Stimulated activated CD4-positive, alpha-beta T cell treated with anti-CD3 and anti-CD28 coated beads, Interleukin-12 subunit alpha, Interleukin-12 subunit beta, amount 100 ng/mL, for 48 hours (primary cell): ENCODE measurements around the gene SLU7.
A peak's percentile ranks its signal among the peaks of the same experiment; 100 is the strongest.

Experiments
- DNase-seq, 3 donors: peaks; one replicate each; pipeline ENCODE4 v3.0.0-alpha.2; 2020; ENCODE audit warnings: low read depth in 2 of 3, low spot score in 1 of 3

SLU7 gene

DNA sequence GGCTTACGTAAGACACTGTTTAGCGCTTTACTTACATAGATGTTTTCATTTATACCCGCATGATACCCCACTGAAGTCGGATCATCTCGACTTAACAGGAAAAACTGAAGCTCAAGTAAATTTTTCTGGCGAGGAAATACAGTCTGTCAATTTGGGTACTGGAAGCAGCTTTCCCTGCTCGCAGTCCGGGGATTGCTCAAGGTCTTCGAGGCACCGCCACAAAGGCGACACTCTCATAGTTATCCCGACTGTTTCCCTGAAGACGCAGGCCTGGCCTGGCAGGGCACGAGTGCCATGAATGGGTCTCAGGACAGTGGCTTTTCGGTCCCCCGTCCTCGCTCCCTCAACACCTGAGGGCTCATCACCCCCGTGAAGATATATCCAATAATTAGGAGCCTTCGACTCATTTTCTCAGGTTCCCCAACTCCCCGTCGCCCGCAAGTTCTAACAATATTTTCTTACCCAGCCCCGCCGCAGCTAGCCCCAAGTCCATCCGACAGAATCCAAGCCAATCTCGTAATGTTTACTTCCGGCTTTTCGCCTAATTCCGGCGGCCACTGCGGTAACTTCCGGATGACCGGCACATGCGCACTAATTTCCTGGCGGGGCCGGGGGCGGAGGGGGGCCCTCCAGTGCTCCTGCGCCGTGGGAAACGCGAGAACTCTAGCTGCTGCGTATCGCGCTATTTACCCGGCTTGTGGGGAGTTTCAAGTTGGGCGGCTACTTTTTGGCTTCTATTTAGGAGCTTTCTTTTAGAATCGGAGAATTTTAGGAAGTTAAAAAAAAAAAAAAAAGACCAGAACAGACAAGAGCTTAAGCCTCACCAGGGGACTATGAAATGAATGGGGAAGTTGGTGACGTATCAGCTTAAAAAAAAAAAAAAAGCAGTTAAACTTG is at the start of gene SLU7:
SLU7 (minus strand) TSS at position 521 of the 897 bp plus-strand sequence. CDS start 3,787 bp downstream, outside the sequence.
- DNase-seq = peak; percentile 92

GRCh38 chr5:160468363-160468975 is 49.6 kb upstream of the SLU7 start:
- no peak for DNase-seq

DNA sequence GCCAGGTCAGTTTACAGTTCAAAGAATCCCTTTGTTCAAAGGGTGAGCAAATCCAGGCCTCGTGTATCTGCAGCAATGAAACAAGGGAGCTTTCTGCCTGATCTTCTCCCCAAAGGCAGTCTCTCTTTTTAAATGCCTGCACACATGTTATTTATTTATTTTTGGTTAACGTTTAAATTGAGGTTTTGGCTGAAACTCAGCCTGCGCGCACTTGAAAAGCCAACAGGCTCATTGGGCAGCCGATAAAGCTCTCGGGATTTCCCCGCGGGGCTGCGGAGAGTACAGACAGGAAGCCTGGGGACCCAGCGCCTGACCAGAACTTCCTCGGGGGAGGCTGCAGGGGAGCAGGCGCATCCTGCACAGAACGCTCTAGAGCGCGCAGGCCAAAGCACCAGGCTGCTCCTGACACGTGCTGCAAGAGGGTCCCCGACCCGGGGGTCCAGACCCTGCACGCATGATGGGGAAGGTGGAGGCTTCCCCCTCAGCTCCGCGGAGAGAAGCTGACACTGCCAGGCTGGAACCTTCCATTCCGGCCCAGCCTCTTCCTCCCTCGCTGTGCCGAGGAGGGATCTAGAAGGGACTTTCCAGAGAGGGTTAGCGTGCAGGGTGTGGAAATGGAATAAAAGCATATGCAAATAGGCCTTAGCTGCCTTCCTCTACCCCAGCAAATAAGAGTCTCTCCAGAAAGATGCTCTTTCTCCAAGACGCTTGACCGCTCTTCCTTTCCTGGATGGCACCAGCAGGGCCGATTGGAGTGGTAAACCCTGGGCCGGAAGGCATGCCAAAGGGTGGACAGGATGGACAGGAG is 48.9 kb upstream of the SLU7 start:
- DNase-seq = peak; percentile 57 to 79 (median 75)

DNA sequence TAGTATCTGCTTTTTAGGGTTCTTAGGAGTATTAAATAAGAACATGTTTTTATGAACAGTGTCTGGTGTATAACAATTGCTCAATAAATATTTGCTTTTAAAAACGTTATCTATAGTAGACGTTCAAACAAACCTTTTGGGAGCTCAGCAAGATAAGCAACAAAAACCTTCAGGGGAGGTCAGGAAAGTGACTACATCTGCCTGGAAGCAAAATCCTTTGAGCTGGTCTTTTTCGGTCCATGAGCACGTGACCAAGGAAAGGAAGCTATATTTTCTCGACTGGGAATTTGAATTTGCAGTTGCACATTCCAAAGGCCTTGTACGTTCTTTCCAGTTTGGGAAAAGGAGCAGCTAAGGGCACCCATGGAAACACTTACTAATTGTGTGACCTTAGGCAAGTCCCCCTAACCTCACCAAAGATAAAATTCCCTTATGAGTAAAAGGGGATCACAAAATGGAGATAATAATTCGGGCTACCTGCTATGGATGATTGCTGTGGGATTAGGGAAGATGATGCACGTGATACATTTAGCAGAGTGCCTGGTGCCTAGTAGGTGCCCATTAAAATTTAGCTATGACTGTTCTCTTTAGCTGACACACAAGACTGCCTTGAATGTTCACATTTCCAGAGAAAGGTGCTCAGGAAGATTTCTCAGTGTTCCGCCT is 48.1 kb upstream of the SLU7 start:
- DNase-seq = no peak

GRCh38 chr5:160466116-160466515 is 47.2 kb upstream of the SLU7 start:
- no peak for DNase-seq

- DNase-seq = no peak
Observed at GRCh38 chr5:160464466-160464797, 45.6 kb upstream of the SLU7 start.

DNA sequence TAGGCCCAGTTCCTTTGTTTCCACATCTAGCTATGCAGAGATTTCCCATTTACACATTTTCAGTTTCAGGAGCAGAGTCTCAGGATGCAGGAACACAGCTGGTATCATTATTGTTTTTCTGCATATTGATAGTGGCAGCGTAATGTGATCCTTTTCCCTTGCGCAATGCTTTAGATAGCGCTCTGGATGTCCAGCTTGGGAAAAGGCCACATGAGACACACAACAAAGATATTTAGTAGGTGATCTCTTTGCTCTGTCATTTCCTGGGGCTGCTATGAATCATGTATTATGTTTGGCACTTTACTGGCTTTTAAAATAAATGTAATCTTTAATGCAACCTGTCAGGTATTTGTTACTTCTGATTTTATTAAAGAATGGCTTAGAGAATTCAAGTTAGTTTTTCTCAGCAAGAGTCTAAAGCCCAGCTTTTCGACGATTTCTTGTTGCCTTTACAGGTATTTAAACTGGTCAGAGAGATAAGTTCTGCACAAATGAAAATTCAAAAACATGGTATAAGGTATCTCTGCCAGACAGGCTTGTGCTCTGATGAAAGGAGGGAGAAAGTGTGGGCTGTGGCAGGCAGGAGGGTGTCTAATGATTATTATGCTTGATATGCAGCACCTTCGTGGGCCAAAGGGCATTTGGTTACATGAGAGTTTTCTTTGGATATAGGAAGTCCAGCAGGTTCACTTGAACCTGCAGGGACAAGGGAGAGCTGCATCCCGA is 45.0 kb upstream of the SLU7 start:
- DNase-seq = no peak

DNA sequence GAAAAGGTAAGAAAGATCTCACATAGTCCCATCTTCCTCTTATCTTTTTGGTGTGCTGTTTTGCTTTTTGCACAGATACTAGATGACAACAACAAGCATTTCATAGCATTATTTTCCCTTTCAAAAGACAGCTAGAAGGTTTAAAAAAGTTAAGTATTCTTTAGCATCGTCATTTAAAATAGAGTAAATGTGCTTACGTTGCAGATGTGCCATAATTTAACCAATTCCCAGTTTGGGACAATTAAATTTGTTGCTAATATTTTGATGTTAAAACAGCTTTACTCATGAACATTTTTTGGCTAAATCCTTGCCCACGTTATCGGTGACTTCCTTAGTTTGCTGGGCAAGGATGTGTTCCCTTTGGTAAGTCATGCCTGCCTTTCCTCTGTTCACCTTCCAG is 44.3 kb upstream of the SLU7 start:
- no peak for DNase-seq

GRCh38 chr5:160462167-160462566 is 43.3 kb upstream of the SLU7 start:
- DNase-seq = no peak

DNA sequence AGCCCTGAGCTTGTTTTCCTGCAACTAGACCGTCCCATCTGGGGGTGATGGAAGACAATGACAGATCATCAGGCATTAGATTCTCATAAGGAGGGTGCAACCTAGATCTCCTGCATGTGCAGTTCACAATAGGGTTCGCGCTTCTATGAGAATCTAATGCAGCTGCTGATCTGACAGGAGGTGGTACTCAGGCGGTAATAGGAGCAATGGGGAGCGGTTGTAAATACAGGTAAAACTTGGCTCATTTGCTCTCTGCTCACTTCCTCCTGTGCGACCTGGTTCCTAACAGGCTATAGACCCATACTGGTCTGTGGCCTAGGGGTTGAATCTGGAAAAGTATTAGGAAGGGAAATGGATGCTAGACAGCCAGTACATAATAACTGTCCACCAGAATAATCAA is 42.5 kb upstream of the SLU7 start:
- DNase-seq = no peak

GRCh38 chr5:160460377-160461049 is 41.6 kb upstream of the SLU7 start:
- DNase-seq = no peak

GRCh38 chr5:160458806-160459800 is 40.2 kb upstream of the SLU7 start:
- DNase-seq = no peak

DNA sequence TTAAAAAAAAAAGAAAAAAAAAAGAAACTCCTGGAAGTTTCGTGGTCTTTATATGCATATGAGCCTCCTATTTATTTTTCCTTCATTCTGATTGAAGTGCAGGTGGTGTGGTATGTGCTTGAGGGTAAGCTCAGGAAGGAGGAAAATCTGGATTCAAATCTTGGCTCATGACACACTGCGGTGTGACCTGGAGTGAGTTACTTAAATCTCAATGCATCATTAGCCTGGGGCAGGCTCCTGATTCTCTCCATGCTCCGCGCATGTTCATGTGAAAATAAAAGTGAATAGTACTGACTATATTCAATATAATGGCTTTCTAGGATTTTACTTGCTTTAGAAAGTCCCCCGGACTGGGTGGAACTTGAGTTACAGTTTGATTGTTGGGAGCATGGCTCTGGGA is 38.4 kb upstream of the SLU7 start:
- no peak for DNase-seq

DNA sequence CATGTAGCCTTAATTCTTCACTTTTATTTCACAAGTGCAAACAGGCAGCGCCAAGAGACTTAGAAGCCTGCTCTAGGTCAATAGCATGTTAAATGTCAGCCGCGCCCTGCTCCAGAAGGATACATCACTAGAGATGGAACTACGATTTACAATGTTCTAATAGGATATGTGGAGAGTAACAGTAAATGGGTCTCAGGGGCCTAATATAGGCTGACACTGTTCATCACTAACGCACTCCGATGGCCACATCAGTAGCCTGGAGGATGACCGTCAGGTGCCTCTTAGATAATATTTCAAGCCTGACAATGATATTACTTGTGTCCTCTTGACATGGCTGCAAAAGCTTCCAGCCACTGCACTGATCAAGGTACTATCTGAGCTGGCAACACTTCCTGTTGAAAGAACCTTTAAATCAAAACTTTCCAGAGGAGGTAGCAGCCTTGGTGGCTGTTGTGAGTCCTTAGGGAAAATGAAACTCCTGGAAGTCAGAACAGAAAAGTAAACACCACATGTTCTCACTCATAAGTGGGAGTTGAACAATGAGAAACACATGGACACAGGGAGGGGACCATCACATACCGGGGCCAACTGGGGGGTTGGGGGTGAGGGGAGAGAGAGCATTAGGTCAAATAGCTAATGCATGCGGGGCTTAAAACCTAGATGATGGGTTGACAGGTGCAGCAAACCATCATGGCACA is 37.7 kb upstream of the SLU7 start:
- no peak for DNase-seq

- no peak for DNase-seq
Observed at GRCh38 chr5:160455600-160455999, 36.7 kb upstream of the SLU7 start.

GRCh38 chr5:160453751-160454150 is 34.9 kb upstream of the SLU7 start:
- DNase-seq = no peak

- DNase-seq = no peak
Observed at GRCh38 chr5:160452795-160453194, 33.9 kb upstream of the SLU7 start.

- no peak for DNase-seq
Observed at GRCh38 chr5:160452036-160452435, 33.2 kb upstream of the SLU7 start.
